GM19193 (cell line): ENCODE measurements around the gene GYPC.

ENCODE experiments used
- POLR2A ChIP-seq: IDR thresholded peaks from 4 replicates; pipeline ENCODE4 v1.6.1; 2011; ENCODE audit not compliant: insufficient read depth, insufficient read length; ENCODE audit errors: extremely low read depth

GYPC gene

DNA sequence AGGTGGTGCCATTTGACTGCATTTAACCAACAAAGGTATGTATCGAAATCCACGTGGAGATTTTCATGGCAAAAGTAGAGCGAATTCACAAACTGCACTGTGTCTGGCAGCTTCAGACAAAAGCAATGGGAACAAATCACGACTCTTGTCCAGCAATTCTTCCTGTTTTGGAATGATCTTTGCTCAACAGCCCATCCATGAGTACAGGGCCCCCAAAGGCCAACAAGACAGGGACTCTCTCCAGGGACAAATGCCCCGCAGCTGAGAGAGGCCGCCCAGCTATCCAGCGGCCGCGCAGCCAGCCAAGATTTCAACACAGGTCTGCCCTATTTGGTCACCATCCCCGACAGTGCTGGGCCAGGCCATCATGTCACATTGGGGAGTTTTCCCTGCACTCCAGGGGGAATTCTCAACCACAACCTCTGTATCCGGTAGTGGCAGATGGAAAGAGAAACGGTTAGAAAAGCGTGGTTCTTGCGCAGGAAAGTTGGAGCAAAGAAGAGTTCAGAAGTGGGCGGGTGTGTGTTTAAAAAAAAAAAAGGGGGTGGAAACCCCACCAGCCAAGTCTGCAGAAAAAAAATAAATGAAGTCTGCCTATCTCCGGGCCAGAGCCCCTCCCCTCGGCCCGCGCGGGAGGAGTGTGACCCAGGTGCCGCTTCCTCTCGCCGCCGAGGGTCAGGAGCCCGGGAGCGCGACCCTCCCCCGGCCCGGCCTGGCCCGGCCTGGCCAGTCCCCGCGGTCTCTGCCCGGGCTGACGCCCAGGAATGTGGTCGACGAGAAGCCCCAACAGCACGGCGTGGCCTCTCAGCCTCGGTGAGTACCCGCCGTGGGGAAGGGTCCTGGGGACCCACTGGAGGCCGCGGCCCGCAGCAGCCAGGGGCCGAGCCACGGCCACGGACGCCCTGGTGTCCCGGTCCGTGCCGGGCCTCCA lies at the start of gene GYPC:
TSS of gene GYPC (plus strand) at position 659 of the 931 bp plus-strand sequence. CDS start at position 765, 106 bp downstream.
- TF ChIP-seq POLR2A: peak; percentile 66

GRCh38 chr2:126614524-126615227 lies 41.3 kb upstream of the GYPC start:
- no peak for TF ChIP-seq POLR2A

DNA sequence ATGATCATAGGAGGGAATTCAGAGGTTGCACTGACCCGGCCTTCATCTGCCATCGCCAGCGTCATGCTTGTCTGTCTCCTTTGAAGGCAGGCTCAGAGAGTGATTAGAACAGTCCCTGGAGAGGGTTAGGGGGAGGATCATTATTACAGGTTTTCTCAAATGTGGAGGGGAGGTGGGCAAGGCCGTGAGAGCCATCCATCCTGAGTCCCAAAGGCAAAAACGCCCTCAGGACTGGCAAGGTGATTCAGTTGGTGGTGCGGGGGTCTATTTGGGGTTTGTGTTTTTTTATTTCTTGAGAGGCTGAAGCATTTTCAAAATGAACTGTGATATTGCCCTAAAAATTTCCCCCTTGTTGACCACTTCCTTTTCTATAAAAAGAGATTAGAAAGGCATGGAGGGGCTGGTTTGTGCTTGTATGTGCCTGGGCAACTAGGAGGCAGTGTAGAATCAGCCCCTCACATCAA lies 39.3 kb upstream of the GYPC start:
- TF ChIP-seq POLR2A: no peak

- no peak for TF ChIP-seq POLR2A
Observed at GRCh38 chr2:126620302-126620701, 35.7 kb upstream of the GYPC start.

DNA sequence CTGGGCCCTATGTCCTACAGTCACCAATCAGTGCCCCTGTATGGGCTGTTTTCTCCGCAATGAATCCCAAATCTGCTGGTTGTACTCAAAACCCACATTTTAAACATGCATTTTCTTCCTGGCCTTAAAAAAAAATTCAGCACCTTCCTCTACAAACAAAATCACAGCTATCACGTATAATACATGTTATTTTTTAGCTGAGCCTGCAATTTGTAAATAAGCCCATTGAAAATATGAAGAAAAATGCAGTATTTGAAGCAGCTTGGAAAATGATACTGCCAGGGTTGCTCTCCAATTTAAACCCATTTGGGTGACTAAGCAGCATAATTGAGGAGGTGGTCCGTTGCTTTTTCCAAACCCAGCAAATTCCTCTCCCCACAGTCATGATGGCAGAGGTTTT lies 33.0 kb upstream of the GYPC start:
- no peak for TF ChIP-seq POLR2A

GRCh38 chr2:126627643-126628042 lies 28.3 kb upstream of the GYPC start:
- no peak for TF ChIP-seq POLR2A

DNA sequence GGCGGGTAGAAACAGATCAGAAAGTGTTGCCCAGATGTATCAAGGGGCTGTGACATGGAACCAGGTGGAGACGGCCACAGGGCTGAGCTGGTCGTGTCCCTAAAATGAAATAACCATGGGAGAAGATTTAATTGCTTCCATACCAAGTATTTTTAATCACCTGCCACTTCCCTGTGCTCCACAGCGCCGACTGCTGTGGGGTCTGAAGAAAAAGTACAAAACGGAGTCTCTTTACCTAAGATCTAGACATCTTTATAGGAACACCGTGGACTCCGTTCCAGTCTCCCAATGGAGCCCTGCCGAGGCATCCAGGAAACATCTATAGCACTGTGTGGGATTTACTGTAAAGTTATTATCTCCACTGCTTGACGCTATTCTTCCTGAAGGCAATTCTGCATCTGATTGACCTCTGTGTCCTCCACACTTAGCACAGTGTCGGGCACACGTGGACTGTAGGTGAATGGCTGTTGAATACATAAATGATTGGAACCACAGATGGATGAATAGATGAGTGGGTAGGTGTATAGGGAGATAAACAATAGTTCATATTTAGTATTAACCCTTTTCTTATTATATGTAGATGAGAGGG lies 21.6 kb upstream of the GYPC start:
- TF ChIP-seq POLR2A: no peak

GRCh38 chr2:126635281-126635680 lies 20.7 kb upstream of the GYPC start:
- TF ChIP-seq POLR2A: no peak

DNA sequence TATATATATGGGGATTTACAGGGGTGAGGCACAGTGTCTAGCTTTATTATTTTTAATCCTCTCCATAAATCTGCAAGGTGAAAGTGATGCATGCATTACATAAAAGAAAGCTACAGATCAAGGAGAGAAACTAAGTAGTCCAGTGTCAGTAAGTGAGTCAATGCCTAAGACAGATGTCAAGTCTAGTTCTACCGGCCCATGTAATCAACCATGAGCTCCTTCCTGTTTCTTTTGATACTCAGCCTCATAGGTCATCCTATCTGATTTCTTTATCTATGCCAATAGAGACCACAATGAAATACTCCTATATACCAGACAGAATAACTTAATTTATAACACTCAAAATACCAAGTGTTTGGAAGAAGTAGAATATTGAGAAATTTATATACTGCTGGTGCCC lies 20.2 kb upstream of the GYPC start:
- no peak for TF ChIP-seq POLR2A

DNA sequence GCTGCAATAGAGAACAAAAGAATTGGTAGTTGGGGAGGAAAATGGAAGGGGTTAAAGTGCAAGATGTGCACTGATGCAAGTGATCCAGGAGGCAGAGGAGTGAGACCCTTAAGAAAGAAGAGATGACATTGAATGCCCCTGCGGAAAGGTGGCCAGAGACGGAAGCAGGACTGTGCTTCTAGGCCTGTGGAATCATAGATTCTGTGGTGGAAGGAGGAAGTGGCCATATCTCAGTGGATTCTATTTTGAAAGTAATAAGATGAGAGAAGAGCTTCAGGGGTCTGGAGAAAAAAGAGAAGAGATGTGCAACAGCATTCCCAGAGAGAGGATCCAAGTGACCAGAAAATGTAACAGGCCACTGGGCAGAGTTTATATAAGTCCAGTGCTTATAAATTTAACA lies 18.6 kb upstream of the GYPC start:
- TF ChIP-seq POLR2A: no peak

- no peak for TF ChIP-seq POLR2A
Observed at GRCh38 chr2:126638746-126639145, 17.2 kb upstream of the GYPC start.

DNA sequence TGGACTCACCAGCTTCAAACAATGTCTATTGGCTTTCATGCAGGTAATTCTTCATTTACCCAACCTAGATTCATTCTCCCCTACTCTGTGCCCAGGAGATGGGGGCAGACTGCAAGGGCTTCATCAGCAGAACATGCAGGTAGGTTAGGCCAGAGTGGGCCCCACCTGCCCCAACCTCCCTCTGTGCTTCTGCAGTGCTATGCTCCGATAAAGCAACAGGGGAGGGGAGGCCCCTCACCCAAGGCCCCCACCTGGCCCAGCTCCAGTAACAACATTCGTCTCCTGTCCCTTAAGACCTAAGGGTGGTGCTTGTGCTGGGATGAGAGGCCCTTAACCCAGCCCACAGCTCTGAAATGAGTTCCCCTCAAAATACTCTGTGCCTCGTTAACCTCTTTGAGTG lies 16.7 kb upstream of the GYPC start:
- TF ChIP-seq POLR2A: no peak

DNA sequence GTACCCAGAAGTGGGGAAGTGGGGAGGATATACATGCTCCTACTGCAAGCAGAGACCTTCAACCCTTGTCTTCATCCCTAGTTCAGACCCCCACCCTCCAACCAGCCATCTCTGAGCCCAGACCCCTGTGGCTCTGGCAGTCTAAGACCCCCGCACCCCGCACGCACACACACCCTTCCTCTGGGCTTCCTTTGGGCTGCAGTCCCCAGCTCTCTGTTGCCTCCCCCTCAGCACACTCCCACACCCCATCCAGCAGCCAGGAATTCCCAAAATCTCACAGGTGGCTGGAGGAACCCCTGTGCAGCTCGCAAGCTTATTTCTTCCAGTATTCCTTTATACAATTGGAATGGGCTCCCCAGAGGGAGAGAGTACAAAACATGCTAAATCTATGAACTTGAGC lies 13.9 kb upstream of the GYPC start:
- TF ChIP-seq POLR2A: no peak

- TF ChIP-seq POLR2A: no peak
Observed at GRCh38 chr2:126643431-126643830, 12.5 kb upstream of the GYPC start.

DNA sequence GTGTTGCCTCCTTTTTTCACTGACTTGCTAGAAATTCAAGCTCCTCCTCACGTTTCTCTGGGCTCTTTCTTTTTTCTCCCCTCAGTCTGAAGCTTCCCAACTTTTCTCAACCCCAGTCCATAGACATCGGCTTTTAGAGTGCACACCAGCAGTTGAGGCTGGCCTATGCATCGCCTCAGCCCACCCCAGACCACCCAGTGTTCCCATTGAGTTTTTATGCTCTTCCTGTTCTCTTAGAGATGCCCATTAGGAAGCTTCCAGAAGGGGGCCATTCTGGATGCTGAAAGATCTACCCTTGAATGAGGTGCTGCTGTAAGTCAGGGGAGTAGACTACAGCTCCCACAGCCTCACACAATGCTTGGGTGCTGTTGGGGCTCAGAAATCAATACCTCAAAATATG lies 12.0 kb upstream of the GYPC start:
- no peak for TF ChIP-seq POLR2A
